Hypothalamus (tissue), 51 donors: ENCODE measurements around the gene ANKIB1.
"Not testable (repeated sequence)": the region's sequence is repeated elsewhere in the genome, so short reads cannot be mapped to it uniquely, and the experiment has no call there.

Experiments
- DNase-seq, 51 donors: peaks; one replicate each; lab custom pipeline; 2025; lab: John Stamatoyannopoulos, UW

The ANKIB1 gene

DNA sequence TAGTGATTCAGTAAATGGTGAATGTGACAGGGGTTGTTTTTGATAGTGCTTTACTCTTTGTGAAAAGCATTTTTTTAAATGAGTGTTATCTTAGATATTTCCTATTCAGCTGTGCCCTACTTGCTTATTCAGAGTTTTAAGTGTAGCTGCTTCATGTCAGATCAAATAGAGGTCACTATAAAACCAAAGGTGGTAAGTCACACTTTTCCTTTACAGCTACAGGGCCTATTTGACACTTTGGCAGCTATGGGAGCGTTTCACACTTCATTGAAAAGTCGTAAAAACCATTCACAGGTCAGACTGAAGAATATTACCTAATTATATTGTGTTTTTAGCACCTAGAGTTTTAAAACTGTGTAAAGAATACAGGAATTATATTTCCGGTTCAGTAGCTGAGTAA, 67.3 kb downstream of the ANKIB1 start:
- no peak for DNase-seq

DNA sequence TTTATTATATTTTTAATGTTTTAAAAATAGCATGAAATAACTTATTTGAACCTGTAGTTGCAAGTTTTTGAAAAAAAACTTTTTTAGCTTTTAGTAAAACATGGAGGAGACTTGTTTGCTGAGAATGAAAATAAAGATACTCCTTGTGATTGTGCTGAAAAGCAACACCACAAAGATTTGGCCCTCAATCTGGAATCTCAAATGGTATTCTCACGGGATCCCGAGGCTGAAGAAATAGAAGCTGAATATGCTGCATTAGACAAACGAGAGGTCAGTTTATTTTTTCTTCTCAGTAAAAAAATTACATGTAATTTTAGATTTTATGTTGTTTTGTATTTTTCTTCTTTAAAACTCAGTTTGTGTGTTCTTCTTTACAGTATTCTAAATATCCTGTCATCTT, 73.5 kb downstream of the ANKIB1 start:
- DNase-seq = no peak

DNA sequence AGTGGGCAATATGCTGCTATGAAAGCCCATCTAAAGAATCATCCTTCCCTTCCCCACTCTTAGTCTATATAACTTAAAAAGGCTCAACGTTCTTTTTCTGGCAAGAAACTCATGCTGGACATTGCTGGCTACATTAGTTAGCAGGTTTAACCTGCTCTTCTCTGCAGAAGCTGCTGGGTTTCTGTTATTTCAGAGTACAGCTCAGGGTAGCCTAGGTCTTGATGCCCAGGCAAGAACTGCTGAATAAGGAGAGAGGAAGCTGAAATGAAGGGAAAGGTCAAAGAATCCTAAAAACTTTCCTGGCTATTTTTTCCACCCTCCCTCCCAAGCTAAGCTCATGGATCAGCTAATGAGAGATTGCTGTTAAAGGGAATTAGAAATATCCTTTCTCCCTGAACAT, 79.4 kb downstream of the ANKIB1 start:
- no peak for DNase-seq

DNA sequence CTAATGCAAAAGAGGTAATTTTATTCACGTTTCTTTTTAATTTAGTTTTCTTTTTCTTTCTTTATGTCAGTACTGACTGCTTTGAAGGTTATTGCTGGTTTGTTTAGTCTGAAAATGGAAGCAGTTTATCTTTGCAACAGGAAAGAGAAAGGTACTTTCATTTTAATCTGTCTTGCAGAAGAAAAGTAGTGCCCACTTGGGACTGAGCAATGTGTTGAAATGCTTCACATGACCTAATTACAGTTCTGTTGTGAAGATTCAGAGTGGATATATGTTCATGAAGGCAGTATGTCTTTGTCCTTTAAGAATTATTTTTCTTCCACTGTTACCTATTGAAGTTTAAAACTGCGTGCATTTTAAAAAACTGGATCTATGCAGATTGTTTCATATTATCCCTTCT, 80.1 kb downstream of the ANKIB1 start:
- no peak for DNase-seq

DNA sequence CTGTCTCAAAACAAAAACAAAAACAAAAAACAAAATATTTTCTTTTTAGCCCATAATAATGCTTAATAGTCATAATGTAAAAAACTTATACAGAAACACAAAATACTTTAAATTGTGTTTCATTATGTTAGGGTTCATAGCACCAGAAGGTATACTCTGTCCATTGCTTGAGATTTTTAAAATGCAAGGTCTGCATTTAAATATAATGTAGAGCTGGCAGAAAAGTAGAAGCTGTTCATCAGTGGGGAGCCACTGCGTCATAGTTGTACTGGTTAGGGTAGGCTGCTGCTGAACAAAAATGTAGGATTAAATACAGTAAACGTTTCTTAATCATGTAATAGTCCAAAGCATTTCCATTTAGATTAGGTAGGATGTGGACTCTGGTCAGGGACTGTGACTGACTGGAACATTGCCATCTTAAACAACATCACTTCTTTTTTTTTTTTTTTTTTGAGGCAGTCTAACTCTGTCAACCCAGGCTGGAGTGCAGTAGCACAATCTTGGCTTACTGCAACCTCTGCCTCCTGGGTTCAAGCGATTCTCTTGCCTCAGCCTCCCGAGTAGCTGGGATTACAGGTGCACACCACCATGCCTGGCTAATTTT, 85.2 kb downstream of the ANKIB1 start:
- no peak for DNase-seq

DNA sequence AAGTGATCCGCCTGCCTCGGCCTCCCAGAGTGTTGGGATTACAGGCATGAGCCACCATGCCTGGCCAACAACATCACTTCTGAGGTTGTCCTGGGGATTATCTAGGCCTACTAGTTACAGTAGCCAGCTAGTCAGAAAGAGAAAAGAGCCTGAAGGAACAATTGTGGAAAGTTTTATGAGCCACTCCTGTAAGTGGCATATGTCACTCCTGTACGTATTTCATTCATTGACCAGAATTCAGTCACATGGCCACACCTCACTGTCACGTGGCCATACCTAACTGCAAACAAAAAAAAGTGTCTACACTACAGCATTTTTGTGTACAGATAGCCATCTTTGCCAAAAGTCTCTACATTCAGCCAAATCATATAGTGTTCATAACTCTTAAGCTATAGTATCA, 85.7 kb downstream of the ANKIB1 start:
- DNase-seq = no peak

DNA sequence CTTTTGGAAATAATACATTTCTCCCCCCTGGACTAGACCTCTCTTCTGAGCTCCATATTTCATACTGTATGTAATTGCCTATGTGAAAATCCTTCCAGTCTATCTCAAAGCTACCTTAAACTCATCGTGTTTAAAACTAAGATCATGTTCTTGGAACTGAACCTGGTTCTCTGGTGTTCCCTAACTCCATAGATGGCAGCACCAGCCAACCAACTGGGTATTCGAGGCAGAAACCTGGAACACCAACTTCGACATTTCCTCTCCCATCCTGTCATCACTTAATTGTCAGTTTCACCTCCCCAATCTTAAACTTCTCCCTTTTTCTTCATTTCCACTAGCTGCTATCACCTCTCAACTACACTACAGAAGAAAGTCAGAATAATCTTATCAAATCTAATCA, 87.0 kb downstream of the ANKIB1 start:
- peak in 1 of 51 donors; percentile 5 for DNase-seq

DNA sequence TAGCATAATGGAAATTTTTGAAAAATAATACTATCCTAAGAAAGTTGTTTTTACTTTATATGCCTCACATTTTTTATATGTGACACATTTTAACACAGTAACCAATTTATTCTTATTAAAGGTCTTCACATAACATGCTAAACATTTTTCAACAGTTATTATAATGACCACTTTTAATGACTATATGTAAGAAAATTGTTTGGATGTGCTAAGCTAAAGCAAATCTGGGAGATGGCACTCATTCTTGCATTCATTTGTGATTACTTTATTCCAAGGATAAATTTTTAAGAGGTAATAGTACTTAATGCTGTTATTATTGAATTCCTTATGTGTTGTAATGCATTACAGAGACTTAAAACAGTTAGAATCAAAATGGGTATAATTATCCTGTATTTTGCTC, 88.1 kb downstream of the ANKIB1 start:
- no peak for DNase-seq

DNA sequence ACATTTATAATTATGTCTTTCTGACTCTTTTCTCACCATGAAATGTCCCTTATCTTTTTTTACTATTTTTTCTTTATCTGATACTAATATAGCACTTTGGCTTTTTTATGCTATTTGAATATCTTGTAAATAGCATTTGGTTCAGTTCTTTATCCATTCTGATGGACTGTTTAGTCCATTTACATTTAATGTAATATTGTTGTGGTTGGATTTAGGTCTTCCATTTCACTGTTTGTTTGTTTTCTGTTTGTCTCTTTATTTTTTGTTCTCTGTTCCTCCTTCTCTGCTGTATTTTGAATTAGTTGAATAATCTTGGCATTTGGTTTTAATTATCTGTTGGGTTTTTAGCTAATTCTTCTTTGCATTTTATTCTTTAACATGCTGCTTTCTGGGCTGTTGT, 89.8 kb downstream of the ANKIB1 start:
- DNase-seq = no peak

DNA sequence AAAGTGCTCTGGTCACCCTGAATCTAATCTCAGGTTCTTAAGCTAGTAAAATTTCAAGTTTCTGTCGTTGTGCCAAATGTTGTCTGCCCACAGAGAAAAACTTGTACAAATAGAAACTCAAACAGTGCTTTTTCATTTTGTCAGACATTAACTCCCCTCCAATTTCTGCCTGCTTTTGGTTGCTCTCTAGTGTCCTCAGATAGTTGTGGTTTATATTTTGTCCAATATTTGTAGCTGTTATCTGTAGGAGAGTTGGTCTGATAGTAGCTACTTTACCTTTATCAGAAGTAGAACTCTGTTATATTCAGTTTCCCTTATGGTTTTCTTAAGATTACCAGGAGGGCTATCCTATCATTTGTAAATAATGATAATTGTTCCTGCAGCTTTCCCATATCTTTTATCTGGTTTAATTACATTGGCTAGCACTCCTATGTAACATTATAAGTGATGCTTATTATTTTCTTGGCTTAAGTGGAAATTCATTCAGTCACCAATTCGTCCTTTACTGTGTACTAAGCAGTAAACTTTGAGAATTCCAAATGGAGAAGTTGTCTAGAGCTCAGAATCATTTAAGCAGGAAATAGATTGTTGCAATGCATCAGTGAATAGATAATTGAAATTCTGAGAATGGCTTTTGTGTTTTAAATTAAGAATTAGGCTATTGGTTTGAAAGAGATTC, 91.0 kb downstream of the ANKIB1 start:
- DNase-seq = no peak

DNA sequence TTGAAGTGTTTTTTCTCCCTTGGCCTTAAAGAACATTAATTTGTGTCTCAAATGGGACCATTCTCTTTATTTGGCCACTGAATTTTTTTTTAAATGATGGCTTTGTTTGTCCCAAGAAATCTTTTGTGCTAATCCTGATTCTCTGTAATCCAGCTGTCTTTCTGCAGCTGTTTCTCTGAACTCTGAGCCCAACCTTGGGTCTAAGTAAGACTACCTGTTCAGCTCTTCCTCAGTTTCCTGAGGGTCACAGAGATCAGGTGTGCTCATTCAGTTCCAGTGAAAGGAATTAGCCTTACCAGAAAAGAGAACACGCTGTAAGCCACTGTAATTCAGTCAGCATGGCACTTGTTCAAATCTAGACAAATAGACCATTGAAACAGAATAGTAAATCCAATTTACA, 94.2 kb downstream of the ANKIB1 start:
- DNase-seq = peak in 1 of 51 donors; percentile 29

DNA sequence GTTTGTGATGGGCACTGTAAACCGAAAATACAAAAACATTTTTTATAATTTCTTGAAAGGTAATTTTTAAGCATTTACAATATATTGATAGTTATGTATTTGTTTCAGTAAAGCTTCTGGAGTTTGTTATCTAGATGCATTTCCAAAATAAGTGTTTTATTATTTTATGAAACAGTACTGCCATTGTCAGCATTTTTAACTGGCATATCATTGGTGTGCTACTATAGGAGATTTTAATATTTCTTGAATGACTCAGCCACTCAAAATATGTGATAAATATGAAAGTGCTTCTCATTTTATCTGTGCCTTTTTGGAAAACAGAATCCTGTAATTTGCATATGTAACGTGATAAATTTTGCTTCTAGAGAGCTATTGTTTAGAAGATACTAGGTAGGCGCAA, 97.9 kb downstream of the ANKIB1 start:
- no peak for DNase-seq

DNA sequence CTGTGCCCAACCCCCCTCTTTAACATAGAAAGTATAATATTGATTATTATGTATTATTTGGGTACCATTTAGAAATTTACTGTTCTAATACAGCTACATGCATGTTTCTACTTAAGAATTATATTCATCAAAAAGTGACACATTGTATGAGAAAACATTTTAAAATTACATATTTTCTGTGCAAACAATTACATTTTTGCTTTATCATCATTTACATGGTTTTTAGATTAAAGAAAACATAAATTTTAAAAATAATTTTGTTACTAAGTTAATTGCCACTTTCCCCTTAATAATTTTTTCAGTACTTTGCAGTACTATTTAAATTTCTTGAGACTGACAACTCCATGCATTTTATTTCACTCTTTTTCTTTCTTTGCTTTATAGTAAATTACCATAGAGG, 106.2 kb downstream of the ANKIB1 start:
- DNase-seq = no peak

DNA sequence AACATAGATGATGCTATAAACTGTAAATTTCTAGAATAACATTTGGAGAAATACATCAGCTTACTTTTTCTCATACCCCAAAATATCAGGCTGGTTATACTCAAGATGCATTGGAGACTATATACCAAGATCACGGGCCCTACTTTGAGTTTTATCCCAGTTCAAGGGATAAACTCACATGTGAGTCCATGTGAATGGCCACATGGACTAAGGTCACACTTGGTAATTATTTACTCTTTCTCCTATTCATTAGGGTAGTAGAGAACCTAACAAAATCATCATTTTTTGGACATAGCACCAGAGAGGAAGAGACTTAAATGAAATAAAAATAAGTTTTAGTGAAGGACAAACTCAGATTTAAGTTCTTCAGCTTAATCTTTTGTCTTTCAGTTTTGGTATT, 108.4 kb downstream of the ANKIB1 start:
- no peak for DNase-seq

DNA sequence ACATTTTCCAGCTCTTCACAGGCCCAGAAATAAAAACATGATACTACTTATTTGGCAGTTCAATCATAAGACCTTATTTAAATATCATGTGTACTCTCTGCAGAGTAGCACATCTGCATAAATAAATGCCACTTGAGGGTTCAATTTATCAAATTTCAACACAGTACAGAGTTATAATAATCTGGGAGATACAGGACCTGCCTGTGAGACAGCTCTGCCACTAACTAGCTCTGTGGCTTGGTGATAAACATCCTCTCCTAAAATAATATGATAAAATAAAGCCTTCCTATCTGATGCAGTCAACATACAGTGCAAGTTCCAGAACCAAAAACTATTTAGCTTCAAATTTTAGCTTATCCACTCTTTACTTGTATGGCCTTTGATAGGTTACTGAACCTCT, 110.6 kb downstream of the ANKIB1 start:
- no peak for DNase-seq

DNA sequence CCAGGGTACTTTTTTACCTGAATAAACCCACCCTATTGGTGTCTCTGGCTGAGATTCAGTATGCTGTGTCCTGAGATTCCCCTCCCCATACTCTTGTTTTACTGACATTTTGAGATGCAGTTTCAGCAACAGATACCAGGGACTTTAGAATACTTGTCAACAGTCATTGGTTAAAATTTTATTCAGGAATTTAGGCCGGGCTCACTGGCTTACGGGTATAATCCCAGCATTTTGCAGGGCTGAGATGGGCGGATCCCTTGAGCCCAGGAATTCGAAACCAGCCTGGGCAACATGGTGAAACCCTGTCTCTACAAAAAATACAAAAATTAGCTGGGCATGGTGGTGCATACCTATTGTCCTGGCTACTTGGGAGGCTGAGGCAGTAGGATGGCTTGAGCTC, 111.5 kb downstream of the ANKIB1 start:
- DNase-seq = no peak

DNA sequence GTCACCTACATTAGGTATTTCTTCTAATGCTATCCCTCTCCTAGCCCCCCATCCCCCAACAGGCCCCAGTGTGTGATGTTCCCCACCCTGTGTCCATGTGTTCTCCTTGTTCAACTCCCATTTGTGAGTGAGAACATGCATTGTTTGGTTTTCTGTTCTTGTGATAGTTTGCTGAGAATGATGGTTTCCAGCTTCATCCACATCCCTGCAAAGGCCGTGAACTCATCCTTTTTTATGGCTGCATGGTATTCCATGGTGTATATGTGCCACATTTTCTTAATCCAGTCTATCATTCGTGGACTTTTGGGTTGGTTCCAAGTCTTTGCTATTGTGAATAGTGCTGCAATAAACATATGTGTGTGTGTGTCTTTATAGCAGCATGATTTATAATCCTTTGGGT, 113.4 kb downstream of the ANKIB1 start:
- DNase-seq = not testable (repeated sequence)

DNA sequence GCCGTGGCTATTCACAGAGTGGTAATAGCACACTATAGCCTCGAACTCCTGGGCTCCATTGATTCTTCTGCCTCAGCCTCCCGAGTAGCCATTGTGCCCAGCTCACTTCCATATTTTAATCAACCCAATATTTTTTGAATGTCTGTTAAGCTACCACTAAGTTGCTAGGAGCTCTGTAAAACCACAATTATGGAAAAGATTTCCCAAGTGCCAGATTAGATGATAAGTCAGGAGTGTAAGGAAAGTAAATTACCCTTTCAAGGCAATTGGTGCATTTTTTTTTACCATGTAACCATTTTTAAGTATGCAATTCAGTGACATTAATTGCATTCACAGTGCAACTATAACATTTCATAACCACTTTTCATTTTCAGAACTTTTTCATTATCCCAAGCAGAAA, 114.0 kb downstream of the ANKIB1 start:
- no peak for DNase-seq

DNA sequence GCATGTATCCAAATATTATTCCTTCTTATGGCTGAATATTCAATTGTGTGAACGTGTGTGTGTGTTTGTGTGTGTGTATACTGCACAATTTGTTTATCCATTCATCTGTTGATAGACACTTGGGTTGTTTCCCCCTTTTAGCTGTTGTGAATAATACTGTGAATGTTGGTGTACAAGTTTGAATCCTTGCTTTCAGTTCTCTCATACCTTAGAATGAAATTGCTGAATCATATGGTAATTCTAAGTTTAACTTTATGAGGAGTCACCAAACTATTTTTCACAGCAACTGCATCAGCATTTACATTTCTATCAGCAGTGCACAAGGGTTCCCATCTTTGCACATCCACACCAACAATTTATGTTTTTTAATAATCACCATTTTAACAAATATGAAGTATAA, 114.6 kb downstream of the ANKIB1 start:
- no peak for DNase-seq

DNA sequence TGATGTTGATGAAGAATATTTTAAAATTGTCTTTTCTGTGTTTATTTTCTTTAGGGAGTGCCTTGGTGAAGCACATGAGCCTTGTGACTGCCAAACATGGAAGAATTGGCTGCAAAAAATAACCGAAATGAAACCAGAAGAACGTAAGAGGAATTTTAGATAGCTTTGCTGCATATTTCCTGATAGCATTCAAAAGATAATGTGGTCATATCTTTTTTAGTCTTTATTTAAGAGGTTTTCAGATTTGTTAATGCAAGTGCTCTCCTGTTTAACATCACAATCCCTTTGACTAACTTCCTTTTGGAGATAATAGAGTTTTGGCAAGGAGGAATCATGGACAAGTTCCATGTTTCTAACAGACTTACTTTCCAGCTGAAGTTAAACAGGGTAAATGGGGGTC, 116.4 kb downstream of the ANKIB1 start:
- no peak for DNase-seq

DNA sequence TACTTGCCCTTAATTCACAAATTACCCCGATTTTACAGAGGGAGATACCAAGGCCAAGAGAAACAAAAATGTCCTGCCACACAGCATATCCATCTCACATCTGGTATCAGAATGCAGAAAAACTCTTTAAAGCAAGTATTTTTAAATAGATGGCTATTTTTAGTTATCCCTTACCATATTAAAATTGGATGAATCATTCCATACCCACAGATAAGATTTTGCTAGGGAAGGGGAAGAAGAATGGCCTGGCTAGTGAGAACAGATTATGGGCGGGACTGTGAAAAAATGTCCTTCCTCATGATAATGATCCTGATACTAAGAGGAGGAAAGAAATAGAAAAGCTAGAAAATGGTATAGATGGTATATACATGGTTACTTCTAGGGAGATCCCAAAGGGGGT, 121.0 kb downstream of the ANKIB1 start:
- DNase-seq = no peak

DNA sequence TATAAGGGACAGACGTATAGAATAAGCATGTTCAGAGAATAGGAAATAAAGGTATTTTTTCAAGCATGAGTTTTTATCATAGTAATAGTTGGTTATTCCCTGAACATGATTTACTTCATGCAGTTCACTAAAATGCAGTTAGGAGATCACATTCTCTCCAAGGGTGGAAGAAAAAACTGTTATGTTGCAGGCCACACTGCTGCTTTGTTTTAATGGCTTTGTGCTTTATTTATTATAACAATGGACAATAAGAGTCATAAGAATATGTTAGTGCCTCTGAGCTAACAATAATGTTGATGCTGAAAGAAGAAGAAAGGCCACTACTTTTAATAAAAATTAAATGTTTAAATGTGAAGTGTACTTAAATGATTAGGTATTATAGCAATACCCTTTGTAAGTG, 123.0 kb downstream of the ANKIB1 start:
- DNase-seq = peak in 2 of 51 donors; percentile 28 to 49

DNA sequence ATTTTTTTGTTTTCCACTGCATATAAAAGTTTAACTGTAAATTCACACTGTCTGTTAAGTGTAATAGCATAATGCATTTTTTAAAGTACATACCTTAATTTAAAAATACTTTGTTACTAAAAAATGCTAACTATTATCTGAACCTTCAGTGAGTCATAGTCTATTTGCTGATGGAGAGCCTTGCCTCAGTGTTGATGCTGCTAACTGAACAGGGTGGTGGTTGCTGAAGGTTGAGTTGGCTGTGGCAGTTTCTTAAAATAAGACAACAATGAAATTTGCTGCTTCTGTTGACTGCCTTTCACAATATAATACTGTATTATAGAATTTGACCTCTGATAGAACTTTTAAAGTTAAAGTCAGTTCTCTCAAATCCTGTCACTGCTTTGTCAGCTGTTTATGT, 129.2 kb downstream of the ANKIB1 start:
- no peak for DNase-seq
